ENCODE data around the gene MARCHF11.

MARCHF11 gene

GRCh38 chr5:16066320-16066719 is 113.3 kb downstream of the MARCHF11 start:
- no peak overlapping the region for H2AFZ ChIP-seq (ENCODE audit: low read length)
- H3K27me3 ChIP-seq (replicated peaks; ENCODE audit: insufficient read depth, low read length): no peaks in the 10 kb centered on the region; the same call in 1 of the 2 replicates
- H3K36me3 ChIP-seq (replicated peaks; ENCODE audit: insufficient read depth, low read length): no peaks in the 10 kb centered on the region
- DNase-seq: peak; percentile 33
- H3F3A ChIP-seq (ENCODE audit: insufficient read depth, low read length): peaks cover 21% of the 10 kb centered on the region
- H3K4me3 ChIP-seq (ENCODE audit: low read length): no peak overlapping the region
- peaks cover 26% of the 10 kb centered on the region for H3K4me1 ChIP-seq (ENCODE audit: low read length)
- no peaks in the 10 kb centered on the region for H3K9me3 ChIP-seq (replicated peaks; ENCODE audit: insufficient read depth, low read length)
- peak overlapping the region; percentile 28; the same call in 1 of the 2 replicates for H3K27ac ChIP-seq (ENCODE audit: low read length)
- TF ChIP-seq EZH2 (optimal IDR thresholded peaks at IDR 0.05; ENCODE audit: low read depth, low read length) (no peak), CTCF (IDR thresholded peaks at IDR 0.05; ENCODE audit: low read length) (no peak), EZH2phosphoT487 (IDR thresholded peaks at IDR 0.05; ENCODE audit: low read length) (no peak)
- H3K4me2 ChIP-seq (ENCODE audit: low read depth, low read length): peak overlapping the region; percentile 22; the same call in 1 of the 2 replicates
- H3K9me2 ChIP-seq (replicated peaks; ENCODE audit: insufficient read depth, low read length): no peaks in the 10 kb centered on the region
- H3K9ac ChIP-seq (ENCODE audit: low read length): no peak overlapping the region
- H3K79me2 ChIP-seq (ENCODE audit: low read length): no peaks in the 10 kb centered on the region
- H4K20me1 ChIP-seq (ENCODE audit: insufficient read depth, low read length): no peaks in the 10 kb centered on the region

GRCh38 chr5:16065831-16066230 is 113.8 kb downstream of the MARCHF11 start:
- no peaks in the 10 kb centered on the region; the same call in 1 of the 2 replicates for H3K27me3 ChIP-seq (replicated peaks; ENCODE audit: insufficient read depth, low read length)
- no peaks in the 10 kb centered on the region for H3K79me2 ChIP-seq (ENCODE audit: low read length)
- no peak overlapping the region for H2AFZ ChIP-seq (ENCODE audit: low read length)
- H4K20me1 ChIP-seq (ENCODE audit: insufficient read depth, low read length): no peaks in the 10 kb centered on the region
- 0 out of 2 replicates have a peak overlapping the region, but pooled peaks have one; percentile 22 for H3K4me2 ChIP-seq (ENCODE audit: low read depth, low read length)
- no peak overlapping the region for H3K27ac ChIP-seq (ENCODE audit: low read length)
- H3K4me3 ChIP-seq (ENCODE audit: low read length): no peak overlapping the region
- H3F3A ChIP-seq (ENCODE audit: insufficient read depth, low read length): peaks cover 21% of the 10 kb centered on the region
- peaks cover 26% of the 10 kb centered on the region for H3K4me1 ChIP-seq (ENCODE audit: low read length)
- H3K36me3 ChIP-seq (replicated peaks; ENCODE audit: insufficient read depth, low read length): no peaks in the 10 kb centered on the region
- H3K9ac ChIP-seq (ENCODE audit: low read length): no peak overlapping the region
- TF ChIP-seq EZH2 (optimal IDR thresholded peaks at IDR 0.05; ENCODE audit: low read depth, low read length) (no peak), EZH2phosphoT487 (IDR thresholded peaks at IDR 0.05; ENCODE audit: low read length) (no peak), CTCF (IDR thresholded peaks at IDR 0.05; ENCODE audit: low read length) (no peak)
- no peaks in the 10 kb centered on the region for H3K9me2 ChIP-seq (replicated peaks; ENCODE audit: insufficient read depth, low read length)
- DNase-seq: no peak
- no peaks in the 10 kb centered on the region for H3K9me3 ChIP-seq (replicated peaks; ENCODE audit: insufficient read depth, low read length)

DNA sequence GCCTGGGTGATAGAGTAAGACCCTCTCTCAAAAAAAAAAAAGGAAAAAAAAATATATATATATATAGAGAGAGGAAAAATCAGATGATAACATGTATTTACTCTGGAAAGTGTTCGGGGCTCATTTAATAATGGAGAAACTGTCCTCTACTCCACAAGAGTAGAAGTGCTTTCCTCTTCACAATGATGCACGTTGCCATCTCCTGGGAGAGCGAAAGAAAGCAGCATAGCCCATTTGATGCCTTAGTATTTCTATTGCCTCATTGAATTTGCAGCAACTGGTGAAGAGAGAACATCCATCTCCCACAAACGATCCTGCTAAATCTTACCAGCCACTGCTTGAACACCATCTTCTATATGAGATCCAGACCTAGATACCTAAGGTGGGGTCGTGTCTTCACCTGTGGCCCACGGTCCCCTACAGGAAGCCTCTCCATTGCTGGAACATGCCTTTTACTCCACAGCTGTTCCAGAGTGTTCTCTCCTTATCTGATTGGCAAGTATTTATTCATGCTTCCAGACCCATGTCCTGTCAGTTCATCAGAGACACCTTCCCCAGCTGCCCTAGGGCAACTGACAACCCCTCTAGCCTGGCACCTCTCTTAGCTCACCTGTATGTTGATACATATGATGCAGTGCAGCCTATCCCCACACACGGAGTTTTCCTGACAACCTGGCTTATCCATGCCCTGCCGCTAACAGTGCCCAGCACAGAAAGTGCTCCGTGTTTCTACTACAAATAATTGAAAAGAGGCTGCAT is 115.3 kb downstream of the MARCHF11 start:
- no peak overlapping the region for H3K9ac ChIP-seq (ENCODE audit: low read length)
- no peak overlapping the region for H2AFZ ChIP-seq (ENCODE audit: low read length)
- no peak for DNase-seq
- H3K9me3 ChIP-seq (replicated peaks; ENCODE audit: insufficient read depth, low read length): no peaks in the 10 kb centered on the region
- no peaks in the 10 kb centered on the region; the same call in 1 of the 2 replicates for H3K27me3 ChIP-seq (replicated peaks; ENCODE audit: insufficient read depth, low read length)
- H3K4me1 ChIP-seq (ENCODE audit: low read length): peaks cover 26% of the 10 kb centered on the region
- H3K79me2 ChIP-seq (ENCODE audit: low read length): no peaks in the 10 kb centered on the region
- H3K4me3 ChIP-seq (ENCODE audit: low read length): no peak overlapping the region
- no peak overlapping the region for H3K27ac ChIP-seq (ENCODE audit: low read length)
- no peaks in the 10 kb centered on the region for H4K20me1 ChIP-seq (ENCODE audit: insufficient read depth, low read length)
- H3F3A ChIP-seq (ENCODE audit: insufficient read depth, low read length): peaks cover 21% of the 10 kb centered on the region
- TF ChIP-seq EZH2 (optimal IDR thresholded peaks at IDR 0.05; ENCODE audit: low read depth, low read length) (no peak), EZH2phosphoT487 (IDR thresholded peaks at IDR 0.05; ENCODE audit: low read length) (no peak), CTCF (IDR thresholded peaks at IDR 0.05; ENCODE audit: low read length) (no peak)
- H3K9me2 ChIP-seq (replicated peaks; ENCODE audit: insufficient read depth, low read length): no peaks in the 10 kb centered on the region
- H3K4me2 ChIP-seq (ENCODE audit: low read depth, low read length): no peak overlapping the region
- H3K36me3 ChIP-seq (replicated peaks; ENCODE audit: insufficient read depth, low read length): no peaks in the 10 kb centered on the region

All from MM.1S (cell line).